Activated CD8-positive, alpha-beta T cell treated with anti-CD3 and anti-CD28 coated beads for 36 hours (primary cell): ENCODE data around the gene INPP5A. TPM values are rescaled to one million over a fixed set of nuclear protein-coding genes. Genes with fewer than 3 reads are reported as not detected.

Experiments
- ATAC-seq: fragments of 200-7000 bp; cut with Tn5 transposase; one replicate; pipeline ENCODE4 v1.10.0; 2021; ENCODE audit warnings: mild to moderate bottlenecking, moderate library complexity
- CTCF ChIA-PET: fragments of 350-600 bp; sonication (Branson Sonifier 250); formaldehyde crosslinking; loops from one replicate; lab custom pipeline; 2021; ENCODE audit warnings: antibody characterized with exemption; lab: Charles Lee
- POLR2A ChIA-PET: fragments of 350-600 bp; sonication (Branson Sonifier 250); formaldehyde crosslinking; loops from one replicate; lab custom pipeline; 2021; ENCODE audit warnings: antibody characterized with exemption; lab: Charles Lee
- DNase-seq: peaks from one replicate; pipeline ENCODE4 v3.0.0-alpha.2; 2020
- H3K27ac Mint-ChIP-seq: one replicate; pipeline ENCODE4 v1.8.0; 2021; ENCODE audit warnings: mild to moderate bottlenecking, mixed read lengths
- H3K27me3 Mint-ChIP-seq: one replicate; pipeline ENCODE4 v1.8.0; 2021; ENCODE audit warnings: mixed read lengths
- H3K36me3 Mint-ChIP-seq: one replicate; pipeline ENCODE4 v1.8.0; 2021; ENCODE audit warnings: low read depth, mixed read lengths
- H3K4me1 Mint-ChIP-seq: one replicate; pipeline ENCODE4 v1.8.0; 2021; ENCODE audit warnings: low read depth, mixed read lengths
- H3K4me3 Mint-ChIP-seq: one replicate; pipeline ENCODE4 v1.8.0; 2021; ENCODE audit warnings: mild to moderate bottlenecking, moderate library complexity, mixed read lengths
- H3K9me3 Mint-ChIP-seq: one replicate; pipeline ENCODE4 v1.8.0; 2021; ENCODE audit warnings: mixed read lengths
- CTCF ChIP-seq: fragments of 200-600 bp; IDR thresholded peaks from one replicate; pipeline ENCODE4 v1.8.0; 2022; ENCODE audit warnings: antibody characterized with exemption, mild to moderate bottlenecking
- intact Hi-C: fragments of 100-400 bp; cut with micrococcal nuclease; formaldehyde crosslinking; loops from one replicate; pipeline ENCODE4 v1.10.0; 2022
- total RNA-seq, 2 experiments: library from RNA; stranded (reverse); gene quantifications; one replicate each; pipeline ENCODE4 v1.2.3, GENCODE V29; 2021

INPP5A gene
- total RNA-seq, 2 experiments from 2014 or later, result 9.6 to 10.4 TPM

GRCh38 chr10:132534391-132535064 is 3.1 kb upstream of the INPP5A start:
- Mint-ChIP-seq H3K4me3 (no peak overlapping the region), H3K36me3 (peaks cover 4% of the 10 kb centered on the region), H3K4me1 (peaks cover 26% of the 10 kb centered on the region), H3K27me3 (peaks cover 4% of the 10 kb centered on the region), H3K9me3 (peaks cover 8% of the 10 kb centered on the region), H3K27ac (no peak overlapping the region)
- no peak for TF ChIP-seq CTCF
- ChIA-PET POLR2A (no interaction called here), CTCF (no interaction called here)
- intact Hi-C loops, result no loop called here
- DNase-seq (no peak), ATAC-seq (no peak)

GRCh38 chr10:132535065-132535651 is 2.4 kb upstream of the INPP5A start:
- CTCF ChIA-PET, result no interaction called here
- no peak for TF ChIP-seq CTCF
- H3K36me3 Mint-ChIP-seq, result peaks cover 4% of the 10 kb centered on the region
- DNase-seq (no peak), ATAC-seq (no peak)
- peak overlapping the region; percentile 28 for H3K4me3 Mint-ChIP-seq
- H3K9me3 Mint-ChIP-seq, result peaks cover 6% of the 10 kb centered on the region
- H3K27me3 Mint-ChIP-seq, result peaks cover 3% of the 10 kb centered on the region
- H3K27ac Mint-ChIP-seq, result no peak overlapping the region
- intact Hi-C loops, result no loop called here
- peaks cover 33% of the 10 kb centered on the region for H3K4me1 Mint-ChIP-seq
- POLR2A ChIA-PET, result no interaction called here

- H3K27ac Mint-ChIP-seq, result no peak overlapping the region
Measured at GRCh38 chr10:132536241-132536876, 1.2 kb upstream of the INPP5A start.

GRCh38 chr10:132536877-132537683 is 507 bp upstream of the INPP5A start:
- peak overlapping the region; percentile 78 for H3K4me3 Mint-ChIP-seq
- H3K4me1 Mint-ChIP-seq, result peaks cover 52% of the 10 kb centered on the region
- no peaks in the 10 kb centered on the region for H3K27me3 Mint-ChIP-seq
- H3K9me3 Mint-ChIP-seq, result no peaks in the 10 kb centered on the region
- H3K36me3 Mint-ChIP-seq, result peaks cover 6% of the 10 kb centered on the region
- POLR2A ChIA-PET, result interaction anchor here (0.8 to 5.3 kb wide), 5 partner anchors 13 to 347 kb away, joined by 3 to 32 read pairs (median 3); no protein-coding TSS in a partner anchor
- H3K27ac Mint-ChIP-seq, result no peak overlapping the region
- ATAC-seq, result peak; percentile 92
- TF ChIP-seq CTCF, result no peak
- DNase-seq, result peak; percentile 100
- intact Hi-C loops, result no loop called here
- CTCF ChIA-PET, result interaction anchor here (0.7 kb wide), 1 partner anchor 56 kb away, joined by 3 read pairs; no protein-coding TSS in a partner anchor

More at GRCh38 chr10:132536241-132536876, 1.2 kb upstream of the INPP5A start:
- H3K36me3 Mint-ChIP-seq, result peaks cover 6% of the 10 kb centered on the region
- H3K9me3 Mint-ChIP-seq, result peaks cover 5% of the 10 kb centered on the region
- TF ChIP-seq CTCF, result no peak
- POLR2A ChIA-PET, result interaction anchor here (0.7 to 1.0 kb wide), 5 partner anchors 12 to 347 kb away, joined by 3 to 6 read pairs (median 3); no protein-coding TSS in a partner anchor
- ATAC-seq (no peak), DNase-seq (no peak)
- H3K4me1 Mint-ChIP-seq, result peaks cover 45% of the 10 kb centered on the region
- H3K4me3 Mint-ChIP-seq, result peak overlapping the region; percentile 78
- H3K27me3 Mint-ChIP-seq, result no peaks in the 10 kb centered on the region
- intact Hi-C loops, result no loop called here
- CTCF ChIA-PET, result interaction anchor here (0.7 to 1.1 kb wide), 2 partner anchors 57 to 102 kb away, joined by 3 read pairs; no protein-coding TSS in a partner anchor
